Measurements from ENCODE around the gene IGF2BP3.

DNA sequence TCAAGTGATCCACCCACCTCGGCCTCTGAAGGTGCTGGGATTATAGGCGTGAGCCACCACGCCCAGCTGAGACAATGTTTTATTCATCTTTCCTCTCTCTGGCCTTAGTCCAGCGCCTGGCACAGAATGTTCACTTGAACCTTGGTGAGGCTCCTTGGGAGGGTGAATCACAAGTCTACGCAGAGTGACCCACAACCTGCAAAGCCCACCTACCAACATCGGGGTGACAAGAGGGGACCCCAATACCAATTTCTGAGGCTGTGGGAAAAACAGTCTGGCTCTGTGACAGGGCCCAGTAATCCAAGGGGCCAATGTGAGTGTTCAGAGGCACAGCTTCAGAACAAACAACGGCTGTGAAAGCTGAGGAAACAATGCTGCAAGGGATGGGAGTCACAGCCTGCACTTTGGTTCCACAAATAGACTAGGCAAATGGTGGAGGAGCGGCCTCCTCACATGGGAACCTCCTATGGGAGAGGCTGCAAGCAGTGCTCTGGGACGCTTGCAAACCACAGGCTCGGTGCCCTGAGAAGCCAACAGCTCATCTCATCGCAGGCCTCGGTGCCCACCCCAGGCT is 176.7 kb downstream of the IGF2BP3 start:
- TF ChIP-seq TOX (CRISPR knock-in tag; IDR thresholded peaks at IDR 0.05; ENCODE audit: borderline replicate concordance) (no peak), PPARA (CRISPR knock-in tag; IDR thresholded peaks at IDR 0.05; ENCODE audit: borderline replicate concordance) (no peak), BACH2 (CRISPR knock-in tag; IDR thresholded peaks at IDR 0.05; ENCODE audit: borderline replicate concordance) (no peak), ZFP30 (CRISPR knock-in tag; IDR thresholded peaks at IDR 0.05) (no peak), ZNF8 (CRISPR knock-in tag; IDR thresholded peaks at IDR 0.05) (no peak), PATZ1 (CRISPR knock-in tag; IDR thresholded peaks at IDR 0.05; ENCODE audit: borderline replicate concordance) (no peak), ARNTL (CRISPR knock-in tag; IDR thresholded peaks at IDR 0.05; ENCODE audit: borderline replicate concordance, low read depth) (no peak), ZFP3 (CRISPR knock-in tag; IDR thresholded peaks at IDR 0.05) (no peak), ISL1 (CRISPR knock-in tag; IDR thresholded peaks at IDR 0.05) (no peak), RARB (CRISPR knock-in tag; IDR thresholded peaks at IDR 0.05) (no peak), CSDC2 (CRISPR knock-in tag; IDR thresholded peaks at IDR 0.05) (no peak)
- TF ChIP-seq, protein P1, sequence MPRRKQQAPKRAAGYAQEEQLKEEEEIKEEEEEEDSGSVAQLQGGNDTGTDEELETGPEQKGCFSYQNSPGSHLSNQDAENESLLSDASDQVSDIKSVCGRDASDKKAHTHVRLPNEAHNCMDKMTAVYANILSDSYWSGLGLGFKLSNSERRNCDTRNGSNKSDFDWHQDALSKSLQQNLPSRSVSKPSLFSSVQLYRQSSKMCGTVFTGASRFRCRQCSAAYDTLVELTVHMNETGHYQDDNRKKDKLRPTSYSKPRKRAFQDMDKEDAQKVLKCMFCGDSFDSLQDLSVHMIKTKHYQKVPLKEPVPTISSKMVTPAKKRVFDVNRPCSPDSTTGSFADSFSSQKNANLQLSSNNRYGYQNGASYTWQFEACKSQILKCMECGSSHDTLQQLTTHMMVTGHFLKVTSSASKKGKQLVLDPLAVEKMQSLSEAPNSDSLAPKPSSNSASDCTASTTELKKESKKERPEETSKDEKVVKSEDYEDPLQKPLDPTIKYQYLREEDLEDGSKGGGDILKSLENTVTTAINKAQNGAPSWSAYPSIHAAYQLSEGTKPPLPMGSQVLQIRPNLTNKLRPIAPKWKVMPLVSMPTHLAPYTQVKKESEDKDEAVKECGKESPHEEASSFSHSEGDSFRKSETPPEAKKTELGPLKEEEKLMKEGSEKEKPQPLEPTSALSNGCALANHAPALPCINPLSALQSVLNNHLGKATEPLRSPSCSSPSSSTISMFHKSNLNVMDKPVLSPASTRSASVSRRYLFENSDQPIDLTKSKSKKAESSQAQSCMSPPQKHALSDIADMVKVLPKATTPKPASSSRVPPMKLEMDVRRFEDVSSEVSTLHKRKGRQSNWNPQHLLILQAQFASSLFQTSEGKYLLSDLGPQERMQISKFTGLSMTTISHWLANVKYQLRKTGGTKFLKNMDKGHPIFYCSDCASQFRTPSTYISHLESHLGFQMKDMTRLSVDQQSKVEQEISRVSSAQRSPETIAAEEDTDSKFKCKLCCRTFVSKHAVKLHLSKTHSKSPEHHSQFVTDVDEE (CRISPR knock-in tag; IDR thresholded peaks at IDR 0.05) = no peak

All from SK-N-SH treated with all-trans-retinoic acid at 6 μM for 48 hours (cell line).